HUES48 (cell line): ENCODE measurements around the gene CASTOR2.
"Not testable (repeated sequence)": the region's sequence is repeated elsewhere in the genome, so short reads cannot be mapped to it uniquely, and the experiment has no call there.

Source experiments
- H3K27ac ChIP-seq: one replicate; pipeline ENCODE4 v1.7.0; 2013; ENCODE audit warnings: low read depth, low read length, inconsistent platforms
- H3K27me3 ChIP-seq: 2 replicates; pipeline ENCODE4 v1.6.1; 2013; ENCODE audit warnings: mild to moderate bottlenecking, low read length; ENCODE audit not compliant: control insufficient read depth, insufficient read depth
- H3K36me3 ChIP-seq: 2 replicates; pipeline ENCODE4 v1.6.1; 2013; ENCODE audit warnings: low read length; ENCODE audit not compliant: control insufficient read depth, insufficient read depth
- H3K4me1 ChIP-seq: 2 replicates; pipeline ENCODE4 v1.6.1; 2013; ENCODE audit warnings: mild to moderate bottlenecking, low read length; ENCODE audit not compliant: control insufficient read depth, insufficient read depth
- H3K4me3 ChIP-seq: 2 replicates; pipeline ENCODE4 v1.5.1; 2013; ENCODE audit warnings: mild to moderate bottlenecking, low read depth, low read length
- H3K9ac ChIP-seq: 2 replicates; pipeline ENCODE4 v1.6.1; 2013; ENCODE audit warnings: mild to moderate bottlenecking, low read depth, low read length, moderate library complexity
- H3K9me3 ChIP-seq: 2 replicates; pipeline ENCODE4 v1.6.1; 2013; ENCODE audit warnings: low read length; ENCODE audit not compliant: control insufficient read depth, insufficient read depth

The CASTOR2 gene

DNA sequence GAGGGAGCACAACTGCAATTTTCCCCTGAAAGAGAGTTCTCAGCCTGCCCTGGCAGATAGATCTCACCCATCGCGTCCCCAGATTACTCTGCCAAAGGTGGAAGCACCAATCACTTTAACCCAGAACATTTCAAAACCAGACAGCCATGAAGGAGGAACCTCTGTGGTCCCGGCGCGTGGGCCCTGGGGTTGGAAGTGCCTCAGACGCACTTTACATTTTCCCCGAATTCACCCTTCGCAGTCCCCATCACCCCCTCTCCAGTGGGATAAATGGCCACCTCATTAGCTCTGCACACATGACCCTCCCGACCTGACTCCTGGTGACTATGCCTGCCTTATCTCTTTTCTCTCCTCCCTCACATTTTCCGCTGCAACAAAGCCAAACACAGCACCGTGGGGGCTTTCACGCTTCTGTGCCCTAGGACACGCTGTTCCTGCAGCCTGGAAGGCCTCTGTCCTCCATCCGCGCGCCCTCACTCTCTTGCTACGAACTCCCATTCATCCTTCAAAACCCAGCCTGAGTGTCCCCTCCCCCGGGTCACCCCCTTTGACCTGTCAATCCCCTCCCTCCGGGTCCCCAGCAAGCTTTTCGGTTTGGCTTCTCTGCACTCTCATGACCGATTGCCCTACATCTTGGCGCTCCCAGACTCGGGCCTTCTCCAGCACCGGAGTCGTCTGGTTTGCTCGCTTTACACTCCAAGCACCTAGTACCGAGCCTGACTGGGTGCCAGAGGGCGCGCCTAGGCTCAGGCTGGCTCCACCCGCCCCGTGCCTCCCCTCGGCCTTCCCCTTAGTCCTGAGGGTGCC lies 598 bp upstream of the CASTOR2 start:
- not testable (repeated sequence) for H3K9me3 ChIP-seq, H3K36me3 ChIP-seq, H3K4me1 ChIP-seq, H3K27me3 ChIP-seq, H3K27ac ChIP-seq, H3K9ac ChIP-seq
- peak overlapping the region; percentile 47 for H3K4me3 ChIP-seq

- H3K27me3 ChIP-seq, H3K4me3 ChIP-seq, H3K4me1 ChIP-seq, H3K9me3 ChIP-seq, H3K36me3 ChIP-seq, H3K9ac ChIP-seq: not testable (repeated sequence)
- H3K27ac ChIP-seq: peak overlapping the region; percentile 35
Measured at GRCh38 chr7:74966208-74966854, 1.8 kb downstream of the CASTOR2 start.

DNA sequence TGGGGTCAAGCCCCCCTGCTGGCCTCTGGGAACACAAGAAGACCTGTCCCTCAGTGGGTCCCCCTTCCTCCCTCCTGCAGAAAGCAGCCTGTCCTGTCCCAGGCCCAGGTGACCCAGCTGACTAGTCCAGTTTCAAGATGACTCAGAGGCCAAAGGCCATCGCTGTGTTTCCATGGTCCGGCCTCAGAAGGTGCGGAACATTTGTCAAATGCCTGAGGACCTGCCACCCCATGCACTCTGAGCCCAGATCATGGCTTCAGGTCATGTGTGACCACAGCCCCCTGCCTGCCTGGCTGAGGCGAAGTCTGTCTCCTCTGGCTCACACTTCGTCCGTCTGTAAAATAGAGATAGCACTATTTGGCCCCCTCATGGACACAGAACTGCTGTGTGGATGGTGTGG lies 2.4 kb downstream of the CASTOR2 start:
- H3K27me3 ChIP-seq, H3K4me3 ChIP-seq, H3K4me1 ChIP-seq, H3K36me3 ChIP-seq, H3K9ac ChIP-seq, H3K9me3 ChIP-seq: not testable (repeated sequence)
- H3K27ac ChIP-seq: peak overlapping the region; percentile 35

DNA sequence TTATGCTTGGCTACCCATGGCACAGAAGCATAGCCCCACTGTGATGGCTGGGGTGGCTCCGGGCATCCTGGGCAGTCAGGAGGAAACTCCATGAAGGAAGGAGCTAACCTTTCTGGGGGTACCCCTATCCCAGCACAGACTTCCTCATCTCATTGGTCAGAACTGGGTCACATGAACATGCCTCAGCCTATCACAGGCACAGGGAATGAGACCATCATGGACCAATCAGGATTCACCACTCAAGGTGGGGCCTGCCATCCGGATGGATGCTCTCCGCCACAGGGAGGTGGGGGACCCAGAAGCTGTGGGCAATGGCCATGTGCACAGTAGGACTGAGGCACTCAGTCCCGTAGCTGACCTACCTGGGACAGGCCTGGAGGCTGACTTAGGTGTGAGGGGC lies 6.9 kb downstream of the CASTOR2 start:
- H3K9ac ChIP-seq, H3K4me3 ChIP-seq, H3K9me3 ChIP-seq, H3K36me3 ChIP-seq, H3K27ac ChIP-seq, H3K27me3 ChIP-seq, H3K4me1 ChIP-seq: not testable (repeated sequence)

DNA sequence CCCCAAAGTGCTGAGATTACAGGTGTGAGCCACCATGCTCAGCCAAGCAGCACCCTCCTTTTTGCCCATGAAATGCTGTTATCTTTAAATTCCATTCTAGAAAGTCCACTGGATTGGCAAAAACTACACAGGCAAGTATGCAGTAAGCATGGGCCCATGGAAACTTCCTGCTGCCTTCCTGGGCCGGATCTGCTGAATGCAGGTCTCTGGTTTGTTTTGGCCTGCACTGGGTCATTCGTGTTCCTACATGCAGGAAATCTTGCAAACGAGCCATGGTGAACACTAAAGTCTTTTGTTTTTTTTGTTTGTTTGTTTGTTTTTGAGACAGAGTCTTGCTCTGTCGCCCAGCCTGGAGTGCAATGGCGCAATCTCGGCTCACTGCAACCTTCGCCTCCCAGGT lies 7.9 kb downstream of the CASTOR2 start:
- not testable (repeated sequence) for H3K36me3 ChIP-seq, H3K4me1 ChIP-seq, H3K9me3 ChIP-seq, H3K9ac ChIP-seq, H3K27ac ChIP-seq, H3K27me3 ChIP-seq, H3K4me3 ChIP-seq

GRCh38 chr7:74975959-74976358 lies 11.5 kb downstream of the CASTOR2 start:
- H3K9me3 ChIP-seq, H3K36me3 ChIP-seq, H3K4me3 ChIP-seq, H3K27ac ChIP-seq, H3K4me1 ChIP-seq, H3K27me3 ChIP-seq, H3K9ac ChIP-seq: not testable (repeated sequence)

- not testable (repeated sequence) for H3K36me3 ChIP-seq, H3K9ac ChIP-seq, H3K27me3 ChIP-seq
Measured at GRCh38 chr7:74977523-74977922, 13.0 kb downstream of the CASTOR2 start.

DNA sequence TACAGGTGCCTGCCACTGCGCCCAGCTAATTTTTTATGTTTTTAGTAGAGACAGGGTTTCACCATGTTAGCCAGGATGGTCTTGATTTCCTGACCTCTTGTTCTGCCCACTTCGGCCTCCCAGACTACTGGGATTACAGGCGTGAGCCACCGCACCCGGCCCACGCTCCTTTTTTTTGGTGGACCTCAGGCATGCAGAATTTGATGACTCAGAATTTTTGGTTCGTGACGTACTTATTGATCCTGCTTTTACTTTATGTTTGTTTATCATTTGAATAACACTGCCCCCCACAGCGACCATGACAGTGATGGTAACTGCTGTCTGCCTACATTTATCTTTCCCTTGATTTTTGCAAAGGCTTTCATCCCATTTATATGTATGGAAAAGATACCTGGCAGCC lies 23.9 kb downstream of the CASTOR2 start:
- H3K36me3 ChIP-seq, H3K27me3 ChIP-seq, H3K9ac ChIP-seq, H3K4me3 ChIP-seq, H3K27ac ChIP-seq, H3K9me3 ChIP-seq, H3K4me1 ChIP-seq: not testable (repeated sequence)

More at GRCh38 chr7:74977523-74977922, 13.0 kb downstream of the CASTOR2 start:
- H3K27ac ChIP-seq, H3K4me3 ChIP-seq, H3K9me3 ChIP-seq, H3K4me1 ChIP-seq: not testable (repeated sequence)

GRCh38 chr7:74993121-74993520 lies 28.6 kb downstream of the CASTOR2 start:
- H3K4me1 ChIP-seq: peaks cover 3% of the 10 kb centered on the region
- H3K4me3 ChIP-seq: no peak overlapping the region
- H3K27ac ChIP-seq: peak overlapping the region; percentile 90
- H3K9ac ChIP-seq: no peak overlapping the region
- no peaks in the 10 kb centered on the region for H3K36me3 ChIP-seq
- H3K9me3 ChIP-seq: no peaks in the 10 kb centered on the region
- no peaks in the 10 kb centered on the region for H3K27me3 ChIP-seq

- H3K27ac ChIP-seq, H3K9me3 ChIP-seq, H3K4me3 ChIP-seq, H3K9ac ChIP-seq, H3K36me3 ChIP-seq, H3K4me1 ChIP-seq, H3K27me3 ChIP-seq: not testable (repeated sequence)
Measured at GRCh38 chr7:74994869-74995543, 30.5 kb downstream of the CASTOR2 start.

- not testable (repeated sequence) for H3K36me3 ChIP-seq, H3K27me3 ChIP-seq, H3K27ac ChIP-seq, H3K4me3 ChIP-seq, H3K9ac ChIP-seq, H3K9me3 ChIP-seq, H3K4me1 ChIP-seq
Measured at GRCh38 chr7:74996361-74996760, 31.9 kb downstream of the CASTOR2 start.
